SK-N-SH treated with all-trans-retinoic acid at 6 μM for 48 hours (cell line): ENCODE data around the gene DTD1.

ENCODE experiments used
- ATAC-seq: fragments of 200-7000 bp; cut with Tn5 transposase; 3 replicates; pipeline ENCODE4 v1.9.1; 2020; ENCODE audit warnings: mild to moderate bottlenecking, moderate library complexity
- CREB5 ChIP-seq: fragments of 250-450 bp; sonication (Bioruptor Pico); IDR thresholded peaks from 2 replicates; pipeline ENCODE4 v1.5.1; 2020; ENCODE audit warnings: low read depth, mild to moderate bottlenecking, moderate library complexity
- CSDC2 ChIP-seq: fragments of 250-450 bp; sonication (Bioruptor Pico); IDR thresholded peaks from 2 replicates; pipeline ENCODE4 v1.5.0; 2020; ENCODE audit warnings: mild to moderate bottlenecking, moderate library complexity
- CSRNP3 ChIP-seq: fragments of 250-450 bp; sonication (Bioruptor Pico); IDR thresholded peaks from 2 replicates; pipeline ENCODE4 v1.5.1; 2021; ENCODE audit warnings: mild to moderate bottlenecking, moderate library complexity
- PATZ1 ChIP-seq: fragments of 250-450 bp; sonication (Bioruptor Pico); IDR thresholded peaks from 2 replicates; pipeline ENCODE4 v1.8.0; 2020; ENCODE audit warnings: mild to moderate bottlenecking, moderate library complexity, borderline replicate concordance
- POU6F1 ChIP-seq: fragments of 250-450 bp; sonication (Bioruptor Pico); IDR thresholded peaks from 2 replicates; pipeline ENCODE4 v1.8.0; 2021; ENCODE audit warnings: low read depth, mild to moderate bottlenecking, moderate library complexity, borderline replicate concordance
- PPARA ChIP-seq: fragments of 250-450 bp; sonication (Bioruptor Pico); IDR thresholded peaks from 2 replicates; pipeline ENCODE4 v1.5.0; 2020; ENCODE audit warnings: mild to moderate bottlenecking, borderline replicate concordance
- RARB ChIP-seq: fragments of 250-450 bp; sonication (Bioruptor Pico); IDR thresholded peaks from 2 replicates; pipeline ENCODE4 v1.8.0; 2021; ENCODE audit warnings: mild to moderate bottlenecking, moderate library complexity
- SNAI2 ChIP-seq: fragments of 250-450 bp; sonication (Bioruptor Pico); IDR thresholded peaks from 2 replicates; pipeline ENCODE4 v1.5.0; 2020; ENCODE audit warnings: mild to moderate bottlenecking, moderate library complexity
- TOX ChIP-seq: fragments of 250-450 bp; sonication (Bioruptor Pico); IDR thresholded peaks from 2 replicates; pipeline ENCODE4 v1.8.0; 2021; ENCODE audit warnings: mild to moderate bottlenecking, moderate library complexity, borderline replicate concordance
- TSHZ2 ChIP-seq: fragments of 250-450 bp; sonication (Bioruptor Pico); IDR thresholded peaks from 2 replicates; pipeline ENCODE4 v1.5.0; 2020; ENCODE audit warnings: mild to moderate bottlenecking, moderate library complexity
- ZC3H10 ChIP-seq: fragments of 250-450 bp; sonication (Bioruptor Pico); IDR thresholded peaks from 2 replicates; pipeline ENCODE4 v1.5.1; 2021; ENCODE audit warnings: mild to moderate bottlenecking, moderate library complexity
- ZFP3 ChIP-seq: fragments of 250-450 bp; sonication (Bioruptor Pico); IDR thresholded peaks from 2 replicates; pipeline ENCODE4 v1.5.0; 2020; ENCODE audit warnings: mild to moderate bottlenecking, moderate library complexity
- ZFP30 ChIP-seq: fragments of 450-650 bp; formaldehyde crosslinking; IDR thresholded peaks from 2 replicates; pipeline ENCODE4 v1.5.0; 2022; ENCODE audit warnings: mild to moderate bottlenecking, moderate library complexity
- ZNF565 ChIP-seq: fragments of 450-650 bp; formaldehyde crosslinking; conservative IDR thresholded peaks from 2 replicates; pipeline ENCODE4 v1.5.0; 2020; ENCODE audit warnings: low read depth, mild to moderate bottlenecking, moderate library complexity
- ZNF8 ChIP-seq: fragments of 450-650 bp; formaldehyde crosslinking; IDR thresholded peaks from 2 replicates; pipeline ENCODE4 v1.5.0; 2020; ENCODE audit warnings: mild to moderate bottlenecking, moderate library complexity

DTD1 gene

GRCh38 chr20:18553746-18554145 lies 34.1 kb upstream of the DTD1 start (continued):
- no peak for TF ChIP-seq TSHZ2 (CRISPR knock-in tag)

GRCh38 chr20:18566892-18567738 lies 20.7 kb upstream of the DTD1 start, which contains the start of gene SMIM26:
Gene SMIM26, plus strand, starts transcription at chr20:18567432. Its CDS starts 47 bp downstream, at chr20:18567479.
- TF ChIP-seq CSDC2 (CRISPR knock-in tag) (0 out of 2 replicates have a peak, but pooled peaks have one; percentile 40), ZFP3 (CRISPR knock-in tag) (peak; percentile 19; the same call in 1 of the 2 replicates), POU6F1 (CRISPR knock-in tag) (0 out of 2 replicates have a peak, but pooled peaks have one; percentile 9), CSRNP3 (CRISPR knock-in tag) (no peak), TSHZ2 (CRISPR knock-in tag) (peak; percentile 18; the same call in 1 of the 2 replicates), CREB5 (CRISPR knock-in tag) (no peak), ZNF8 (CRISPR knock-in tag) (peak; percentile 54; the same call in 1 of the 2 replicates), ZC3H10 (CRISPR knock-in tag) (no peak), ZFP30 (CRISPR knock-in tag) (no peak), PATZ1 (CRISPR knock-in tag) (no peak)
- peak; percentile 99 for ATAC-seq

- peak; percentile 61 for ATAC-seq
- TF ChIP-seq CSRNP3 (CRISPR knock-in tag) = no peak
- no peak for TF ChIP-seq PPARA
- no peak for TF ChIP-seq ZNF8 (CRISPR knock-in tag)
- no peak for TF ChIP-seq CSDC2 (CRISPR knock-in tag)
- no peak for TF ChIP-seq ZNF565 (CRISPR knock-in tag)
- no peak for TF ChIP-seq SNAI2
- TF ChIP-seq TOX (CRISPR knock-in tag) = no peak
- no peak for TF ChIP-seq RARB
- no peak for TF ChIP-seq PATZ1 (CRISPR knock-in tag)
- no peak for TF ChIP-seq ZC3H10 (CRISPR knock-in tag)
- no peak for TF ChIP-seq TSHZ2 (CRISPR knock-in tag)
Measured at GRCh38 chr20:18567739-18568091, 20.1 kb upstream of the DTD1 start.
